MM.1S (cell line): ENCODE results near the gene SRPK3.

Experiments used
- CTCF ChIP-seq: fragments of 300-600 bp; sonication (generic); IDR thresholded peaks from 2 replicates; pipeline ENCODE4 v1.5.1; 2016; ENCODE audit warnings: antibody characterized with exemption, low read length, mixed read lengths
- EZH2phosphoT487 ChIP-seq: fragments of 300-600 bp; sonication (generic); IDR thresholded peaks from 2 replicates; pipeline ENCODE4 v1.6.1; 2018; ENCODE audit warnings: antibody characterized with exemption, low read length

GRCh38 chrX:153740631-153741222 lies 40.1 kb upstream of the SRPK3 start:
- TF ChIP-seq CTCF (no peak), EZH2phosphoT487 (no peak)
